Type B pancreatic cell (in vitro differentiated cells): ENCODE data around the gene SLC8A2. TPM values are rescaled to one million over a fixed set of nuclear protein-coding genes. Genes with fewer than 3 reads are reported as not detected.

Source experiments
- DNase-seq: peaks from one replicate; pipeline ENCODE4 v3.0.0; 2021; ENCODE audit warnings: mixed read lengths; ENCODE audit not compliant: unreplicated experiment; ENCODE audit errors: extremely low spot score
- H3K27ac Mint-ChIP-seq: 2 replicates; pipeline ENCODE4 v1.8.0; 2021; ENCODE audit warnings: mild to moderate bottlenecking, mixed read lengths
- H3K27me3 Mint-ChIP-seq: 2 replicates; pipeline ENCODE4 v1.8.0; 2021; ENCODE audit warnings: mixed read lengths
- H3K36me3 Mint-ChIP-seq: 2 replicates; pipeline ENCODE4 v1.8.0; 2021; ENCODE audit warnings: mixed read lengths
- H3K4me1 Mint-ChIP-seq: one replicate; pipeline ENCODE4 v1.8.0; 2021; ENCODE audit warnings: mixed read lengths; ENCODE audit not compliant: unreplicated experiment
- H3K4me3 Mint-ChIP-seq: 2 replicates; pipeline ENCODE4 v1.8.0; 2021; ENCODE audit warnings: mild to moderate bottlenecking, mixed read lengths
- H3K9me3 Mint-ChIP-seq: 2 replicates; pipeline ENCODE4 v1.8.0; 2021; ENCODE audit warnings: mixed read lengths
- CTCF ChIP-seq: fragments of 200-600 bp; sonication (generic); conservative IDR thresholded peaks from 2 replicates; pipeline ENCODE4 v1.5.0; 2021; ENCODE audit warnings: antibody characterized with exemption, mild to moderate bottlenecking
- total RNA-seq: library from RNA; stranded (reverse); gene quantifications from 2 replicates; pipeline ENCODE4 v1.2.1, GENCODE V29; 2021; ENCODE audit warnings: low replicate concordance

SLC8A2 gene
- total RNA-seq, 1 donor from 2014 or later: 1.3 TPM

GRCh38 chr19:47408156-47408938 is 63.3 kb downstream of the SLC8A2 start:
- Mint-ChIP-seq H3K9me3 (no peaks in the 10 kb centered on the region), H3K36me3 (no peaks in the 10 kb centered on the region), H3K27ac (no peak overlapping the region), H3K27me3 (peaks cover 27% of the 10 kb centered on the region), H3K4me1 (no peaks in the 10 kb centered on the region), H3K4me3 (no peak overlapping the region)
- no peak for DNase-seq
- no peak for TF ChIP-seq CTCF

- H3K27me3 Mint-ChIP-seq: peaks cover 27% of the 10 kb centered on the region
- no peaks in the 10 kb centered on the region for H3K36me3 Mint-ChIP-seq
- H3K9me3 Mint-ChIP-seq: no peaks in the 10 kb centered on the region
- DNase-seq: no peak
- TF ChIP-seq CTCF: no peak
- H3K4me1 Mint-ChIP-seq: no peaks in the 10 kb centered on the region
- no peak overlapping the region for H3K4me3 Mint-ChIP-seq
- H3K27ac Mint-ChIP-seq: no peak overlapping the region
Observed at GRCh38 chr19:47407417-47407774, 64.3 kb downstream of the SLC8A2 start.

- DNase-seq: no peak
- H3K27me3 Mint-ChIP-seq: peaks cover 27% of the 10 kb centered on the region
- no peaks in the 10 kb centered on the region for H3K9me3 Mint-ChIP-seq
- H3K4me1 Mint-ChIP-seq: no peaks in the 10 kb centered on the region
- H3K4me3 Mint-ChIP-seq: no peak overlapping the region
- TF ChIP-seq CTCF: no peak
- H3K27ac Mint-ChIP-seq: no peak overlapping the region
- no peaks in the 10 kb centered on the region for H3K36me3 Mint-ChIP-seq
Observed at GRCh38 chr19:47406711-47407416, 64.8 kb downstream of the SLC8A2 start.

GRCh38 chr19:47405854-47406417 is 65.8 kb downstream of the SLC8A2 start:
- no peak overlapping the region for H3K4me3 Mint-ChIP-seq
- no peaks in the 10 kb centered on the region for H3K4me1 Mint-ChIP-seq
- DNase-seq: no peak
- peaks cover 27% of the 10 kb centered on the region for H3K27me3 Mint-ChIP-seq
- no peaks in the 10 kb centered on the region for H3K9me3 Mint-ChIP-seq
- TF ChIP-seq CTCF: no peak
- H3K27ac Mint-ChIP-seq: no peak overlapping the region
- no peaks in the 10 kb centered on the region for H3K36me3 Mint-ChIP-seq

- DNase-seq: no peak
- TF ChIP-seq CTCF: no peak
- peaks cover 27% of the 10 kb centered on the region for H3K27me3 Mint-ChIP-seq
- no peak overlapping the region for H3K4me3 Mint-ChIP-seq
- no peaks in the 10 kb centered on the region for H3K36me3 Mint-ChIP-seq
- H3K27ac Mint-ChIP-seq: no peak overlapping the region
- H3K4me1 Mint-ChIP-seq: no peaks in the 10 kb centered on the region
- H3K9me3 Mint-ChIP-seq: no peaks in the 10 kb centered on the region
Observed at GRCh38 chr19:47405197-47405550, 66.5 kb downstream of the SLC8A2 start.
